Neuronal stem cell (in vitro differentiated cells): Measurements from ENCODE around the gene IQGAP3.
"Not testable (repeated sequence)": the region's sequence is repeated elsewhere in the genome, so short reads cannot be mapped to it uniquely, and the experiment has no call there.

Experiments used
- DNase-seq: peaks from one replicate; pipeline ENCODE4 v3.0.0-alpha.2; 2013; ENCODE audit warnings: low spot score
- H2AFZ ChIP-seq: one replicate; pipeline ENCODE4 v1.6.1; 2013; ENCODE audit warnings: mild to moderate bottlenecking, low read length, inconsistent platforms
- H2AK5ac ChIP-seq: 2 replicates; pipeline ENCODE4 v1.6.1; 2013; ENCODE audit warnings: low read depth, mild to moderate bottlenecking, inconsistent platforms, low read length, moderate library complexity, mixed read lengths
- H2BK120ac ChIP-seq: 2 replicates; pipeline ENCODE4 v1.6.1; 2013; ENCODE audit warnings: low read depth, mild to moderate bottlenecking, inconsistent platforms, low read length, moderate library complexity, mixed read lengths
- H2BK12ac ChIP-seq: one replicate; pipeline ENCODE4 v1.6.1; 2013; ENCODE audit warnings: low read length, inconsistent platforms
- H2BK15ac ChIP-seq: 2 replicates; pipeline ENCODE4 v1.6.1; 2013; ENCODE audit warnings: mild to moderate bottlenecking, low read length, inconsistent platforms, mixed read lengths
- H2BK5ac ChIP-seq: one replicate; pipeline ENCODE4 v1.6.1; 2013; ENCODE audit warnings: inconsistent platforms, mild to moderate bottlenecking, low read length, moderate library complexity
- H3K14ac ChIP-seq: one replicate; pipeline ENCODE4 v1.6.1; 2013; ENCODE audit warnings: low read length, inconsistent platforms
- H3K18ac ChIP-seq: 2 replicates; pipeline ENCODE4 v1.6.1; 2013; ENCODE audit warnings: low read length, inconsistent platforms
- H3K23ac ChIP-seq: 2 replicates; pipeline ENCODE4 v1.6.1; 2013; ENCODE audit warnings: low read depth, mild to moderate bottlenecking, mixed read lengths, low read length, inconsistent platforms; ENCODE audit not compliant: poor library complexity
- H3K27ac ChIP-seq: replicated peaks from 3 replicates; pipeline ENCODE4 v1.5.1; 2013; ENCODE audit warnings: low read length, inconsistent platforms
- H3K27me3 ChIP-seq, 3 experiments: 2 replicates each; pipeline ENCODE4 v1.6.1; 2013; ENCODE audit warnings: low read length in 3 of 3, mild to moderate bottlenecking in 2 of 3, inconsistent platforms in 1 of 3, low read depth in 1 of 3, mixed read lengths in 1 of 3, moderate library complexity in 1 of 3; ENCODE audit not compliant: control insufficient read depth in 3 of 3, insufficient read depth in 3 of 3
- H3K36me3 ChIP-seq, 2 donors: replicated peaks in 1 of 2; 2 replicates each; pipeline ENCODE4 v1.6.1; 2013; ENCODE audit warnings: low read length in 2 of 2; ENCODE audit not compliant: control insufficient read depth in 2 of 2, insufficient read depth in 2 of 2
- H3K4ac ChIP-seq: 2 replicates; pipeline ENCODE4 v1.6.1; 2013; ENCODE audit warnings: inconsistent platforms, mild to moderate bottlenecking, low read length, moderate library complexity
- H3K4me1 ChIP-seq, 2 donors: 1 replicate in 1 of 2; 2 replicates in 1 of 2; pipeline ENCODE4 v1.6.1; 2013; ENCODE audit warnings: low read length in 2 of 2, low read depth in 1 of 2; ENCODE audit not compliant: control insufficient read depth in 2 of 2, insufficient read depth in 1 of 2
- H3K4me2 ChIP-seq: one replicate; pipeline ENCODE4 v1.6.1; 2013; ENCODE audit warnings: mild to moderate bottlenecking, low read length, inconsistent platforms; ENCODE audit not compliant: insufficient read depth, poor library complexity, severe bottlenecking
- H3K4me3 ChIP-seq, 2 donors: 2 replicates each; pipeline ENCODE4 v1.5.1; 2013; ENCODE audit warnings: low read length in 2 of 2, mild to moderate bottlenecking in 2 of 2, inconsistent platforms in 1 of 2, moderate library complexity in 1 of 2
- H3K79me1 ChIP-seq: one replicate; pipeline ENCODE4 v1.6.1; 2013; ENCODE audit warnings: low read depth, mild to moderate bottlenecking, inconsistent platforms, low read length, moderate library complexity
- H3K9ac ChIP-seq: one replicate; pipeline ENCODE4 v1.6.1; 2013; ENCODE audit warnings: mild to moderate bottlenecking, low read depth, low read length, inconsistent platforms; ENCODE audit not compliant: poor library complexity
- H3K9me3 ChIP-seq, 2 donors: replicated peaks in 1 of 2; 2 replicates each; pipeline versions ENCODE3 to v1.6.1; 2013; ENCODE audit warnings: low read length in 2 of 2, mild to moderate bottlenecking in 2 of 2, inconsistent platforms in 1 of 2, low read depth in 1 of 2, mixed read lengths in 1 of 2, moderate library complexity in 1 of 2; ENCODE audit not compliant: control insufficient read depth in 2 of 2, insufficient read depth in 1 of 2
- H4K8ac ChIP-seq: one replicate; pipeline ENCODE4 v1.6.1; 2013; ENCODE audit warnings: low read depth, mild to moderate bottlenecking, inconsistent platforms, low read length, moderate library complexity
- H4K91ac ChIP-seq: one replicate; pipeline ENCODE4 v1.6.1; 2013; ENCODE audit warnings: low read length, low read depth, mild to moderate bottlenecking, inconsistent platforms; ENCODE audit not compliant: poor library complexity
- WGBS, 2 donors: extraction: QIAGEN DNeasy Blood & Tissue Kit; methylation state at CpG; one replicate each; pipeline ENCODE4 v1.1.7; 2013; ENCODE audit warnings: missing lambda C conversion rate in 2 of 2, mixed read lengths in 1 of 2; ENCODE audit not compliant: insufficient read length in 2 of 2, insufficient replicate concordance in 1 of 2; ENCODE audit errors: extremely low coverage in 2 of 2; 5-methylcytosine and 5-hydroxymethylcytosine counted together

IQGAP3 gene

GRCh38 chr1:156616463-156616862, 44.1 kb upstream of the IQGAP3 start:
- no peak overlapping the region for H3K4ac ChIP-seq
- DNase-seq, result no peak
- H4K91ac ChIP-seq, result no peak overlapping the region
- no peak overlapping the region for H2BK5ac ChIP-seq
- H3K9me3 ChIP-seq, result no peaks in the 10 kb centered on the region
- no peak overlapping the region for H3K14ac ChIP-seq
- peaks cover 0 to 53% (median 18%) of the 10 kb centered on the region in 3 experiments for H3K27me3 ChIP-seq
- peak overlapping the region; percentile 10 for H3K9ac ChIP-seq
- no peak overlapping the region for H2BK12ac ChIP-seq
- no peak overlapping the region for H3K4me3 ChIP-seq
- no peak overlapping the region for H2BK15ac ChIP-seq
- no peaks in the 10 kb centered on the region for H3K79me1 ChIP-seq
- H3K4me1 ChIP-seq, result no peaks in the 10 kb centered on the region
- no peak overlapping the region for H4K8ac ChIP-seq
- H3K27ac ChIP-seq, result no peak overlapping the region
- H3K36me3 ChIP-seq, result no peaks in the 10 kb centered on the region
- no peak overlapping the region for H2BK120ac ChIP-seq
- no peak overlapping the region for H3K18ac ChIP-seq
- no peak overlapping the region for H2AFZ ChIP-seq
- no peak overlapping the region for H3K23ac ChIP-seq
- WGBS, 2 donors, result no CpG with 5 or more reads among the region's 5 CpGs
- H2AK5ac ChIP-seq, result no peak overlapping the region
- H3K4me2 ChIP-seq, result no peak overlapping the region

DNA sequence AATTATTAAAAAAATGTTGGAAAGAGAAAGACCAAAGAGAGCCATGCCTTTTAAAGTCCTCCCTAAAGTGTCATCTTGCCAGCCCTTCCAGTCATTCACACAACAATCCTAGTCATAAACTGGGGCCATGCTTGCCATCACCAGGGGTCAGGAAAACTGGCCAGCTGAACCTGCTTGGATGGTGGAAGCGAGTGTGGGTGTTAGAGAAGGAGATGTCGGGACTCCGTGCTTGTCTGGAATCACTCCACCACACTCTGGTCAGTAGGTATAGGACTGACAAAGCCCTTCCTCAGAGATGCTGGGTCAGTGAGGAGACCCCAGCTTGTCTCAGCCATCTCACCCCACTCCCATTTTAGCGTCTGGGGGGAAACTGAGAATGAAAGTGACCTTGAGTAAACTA, 43.6 kb upstream of the IQGAP3 start:
- no peaks in the 10 kb centered on the region for H3K9me3 ChIP-seq
- WGBS, 2 donors, result no CpG with 5 or more reads among the region's 4 CpGs
- no peak overlapping the region for H2BK5ac ChIP-seq
- H3K4ac ChIP-seq, result no peak overlapping the region
- H4K8ac ChIP-seq, result no peak overlapping the region
- no peak overlapping the region for H3K4me3 ChIP-seq
- H3K4me1 ChIP-seq, result no peaks in the 10 kb centered on the region
- no peak overlapping the region for H4K91ac ChIP-seq
- H3K14ac ChIP-seq, result no peak overlapping the region
- no peak overlapping the region for H2BK12ac ChIP-seq
- no peaks in the 10 kb centered on the region for H3K36me3 ChIP-seq
- no peak overlapping the region for H3K18ac ChIP-seq
- H3K27ac ChIP-seq, result no peak overlapping the region
- no peak overlapping the region for H2AFZ ChIP-seq
- H3K4me2 ChIP-seq, result no peak overlapping the region
- H2BK120ac ChIP-seq, result no peak overlapping the region
- H2BK15ac ChIP-seq, result no peak overlapping the region
- no peak overlapping the region for H3K23ac ChIP-seq
- H3K79me1 ChIP-seq, result no peaks in the 10 kb centered on the region
- DNase-seq, result no peak
- no peak overlapping the region for H3K9ac ChIP-seq
- peaks cover 0 to 48% (median 14%) of the 10 kb centered on the region in 3 experiments for H3K27me3 ChIP-seq
- no peak overlapping the region for H2AK5ac ChIP-seq

- WGBS, 2 donors, result no CpG with 5 or more reads among the region's 3 CpGs
- Histone ChIP-seq H2AK5ac (no peak overlapping the region), H2BK5ac (no peak overlapping the region), H3K79me1 (no peaks in the 10 kb centered on the region), H3K27ac (no peak overlapping the region), H3K4me2 (no peak overlapping the region), H2AFZ (no peak overlapping the region), H2BK120ac (no peak overlapping the region), H4K91ac (no peak overlapping the region), H3K36me3 (no peaks in the 10 kb centered on the region), H3K9me3 (no peaks in the 10 kb centered on the region), H3K4me1 (no peaks in the 10 kb centered on the region), H2BK12ac (no peak overlapping the region), H3K14ac (no peak overlapping the region), H3K4me3 (no peak overlapping the region), H3K27me3 (peaks cover 0 to 32% (median 0%) of the 10 kb centered on the region in 3 experiments), H2BK15ac (no peak overlapping the region), H3K9ac (no peak overlapping the region), H3K18ac (no peak overlapping the region), H3K4ac (no peak overlapping the region), H4K8ac (no peak overlapping the region), H3K23ac (no peak overlapping the region)
- no peak for DNase-seq
Observed at GRCh38 chr1:156612666-156613065, 40.3 kb upstream of the IQGAP3 start.

GRCh38 chr1:156610072-156610471, 37.7 kb upstream of the IQGAP3 start:
- H2BK15ac ChIP-seq, H3K4me2 ChIP-seq, H3K18ac ChIP-seq, H2AFZ ChIP-seq, H3K9me3 ChIP-seq, H4K91ac ChIP-seq, H3K4ac ChIP-seq, H2AK5ac ChIP-seq, DNase-seq, H3K27ac ChIP-seq, H2BK5ac ChIP-seq, H3K23ac ChIP-seq, H3K4me3 ChIP-seq, H3K36me3 ChIP-seq, H3K79me1 ChIP-seq, H2BK12ac ChIP-seq, H3K14ac ChIP-seq, H4K8ac ChIP-seq, H3K4me1 ChIP-seq, H3K9ac ChIP-seq, H2BK120ac ChIP-seq: not testable (repeated sequence)
- H3K27me3 ChIP-seq, result peaks cover 0 to 16% (median 0%) of the 10 kb centered on the region in 3 experiments
- no CpG with 5 or more reads among the region's 9 CpGs for WGBS, 2 donors
